Measurements from ENCODE around the gene IL4. TPM values are rescaled to one million over a fixed set of nuclear protein-coding genes. Genes with fewer than 3 reads are reported as not detected.

The IL4 gene
- polyA plus RNA-seq, 3 donors = not detected

DNA sequence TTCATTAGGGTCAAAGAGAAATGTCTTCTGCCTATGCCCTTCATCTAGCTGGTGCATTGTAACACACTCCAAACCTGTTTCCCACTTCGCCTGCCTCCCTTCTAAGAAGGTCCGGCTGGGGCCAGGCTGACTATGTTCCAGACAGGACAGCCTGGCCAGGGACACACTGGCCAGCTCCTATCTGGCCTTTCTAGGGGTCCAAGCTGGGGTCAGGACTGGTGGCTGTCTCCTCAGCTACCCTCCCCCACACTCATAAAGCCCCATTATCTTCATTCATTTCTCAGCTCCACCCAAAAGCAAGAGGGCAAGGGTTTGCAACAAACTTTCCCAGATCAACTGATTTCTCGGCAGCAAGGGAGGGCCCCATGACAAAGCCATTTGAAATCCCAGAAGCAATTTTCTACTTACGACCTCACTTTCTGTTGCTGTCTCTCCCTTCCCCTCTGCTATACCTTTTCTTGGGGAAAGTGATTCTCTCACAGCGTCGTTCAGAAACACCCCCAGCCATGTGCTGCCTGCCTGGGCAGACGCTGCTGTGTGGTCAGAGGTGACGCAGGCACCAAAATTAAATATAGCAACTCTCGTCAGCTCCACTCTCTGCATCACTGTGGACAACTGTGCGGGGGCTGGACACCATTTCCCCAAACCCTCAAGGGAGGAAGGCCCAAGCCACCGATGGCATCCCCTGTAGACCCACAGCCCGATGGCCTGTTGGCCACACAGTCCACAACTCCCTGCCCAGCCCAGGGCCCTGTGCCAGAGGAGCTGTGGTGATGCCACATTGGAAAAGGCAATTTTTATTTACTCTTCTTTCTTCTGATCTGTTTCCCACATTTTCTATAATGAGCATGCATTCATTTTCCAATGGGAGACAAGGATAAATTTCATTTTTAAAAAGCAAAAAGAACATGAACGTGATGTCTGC, 9.8 kb upstream of the IL4 start:
- H3K4me3 Mint-ChIP-seq = no peak overlapping the region
- Histone ChIP-seq H2AFZ (ENCODE audit: insufficient read depth, low read depth, low read length, poor library complexity, severe bottlenecking) (no peak overlapping the region), H3K27me3 (ENCODE audit: control insufficient read depth in 2 of 2, insufficient read depth in 2 of 2, low read length in 2 of 2) (no peaks in the 10 kb centered on the region), H3K4me2 (replicated peaks; ENCODE audit: extremely low read depth, low read length, poor library complexity, severe bottlenecking) (no peak overlapping the region), H3K36me3 (replicated peaks in 1 of 2; ENCODE audit: control insufficient read depth in 1 of 2, insufficient read depth in 2 of 2, low read length in 2 of 2) (no peaks in the 10 kb centered on the region), H3K4me3 (replicated peaks in 1 of 3; ENCODE audit: low read depth in 2 of 3, low read length in 3 of 3) (no peak overlapping the region), H3K27ac (ENCODE audit: low read depth in 1 of 2, low read length in 2 of 2) (no peak overlapping the region), H3K79me2 (ENCODE audit: insufficient read depth, low read length) (no peaks in the 10 kb centered on the region), H3K9me3 (replicated peaks in 1 of 2; ENCODE audit: control insufficient read depth in 1 of 2, insufficient read depth in 1 of 2, low read length in 2 of 2) (no peaks in the 10 kb centered on the region), H4K20me1 (ENCODE audit: insufficient read depth, low read length) (no peaks in the 10 kb centered on the region), H3K4me1 (ENCODE audit: control insufficient read depth in 1 of 2, insufficient read depth in 2 of 2, low read length in 2 of 2) (no peaks in the 10 kb centered on the region), H3K9ac (ENCODE audit: insufficient read depth, low read length, poor library complexity, severe bottlenecking) (no peak overlapping the region)
- H3K27me3 Mint-ChIP-seq (ENCODE audit: low read depth in 3 of 3) = peaks cover 0 to 6% (median 3%) of the 10 kb centered on the region in 3 donors
- DNase-seq = no peak
- peaks cover 0 to 2% (median 0%) of the 10 kb centered on the region in 7 donors for H3K9me3 Mint-ChIP-seq
- intact Hi-C loops (cut with micrococcal nuclease) = no loop called here
- no peaks in the 10 kb centered on the region for H3K4me1 Mint-ChIP-seq
- TF ChIP-seq, protein P1, sequence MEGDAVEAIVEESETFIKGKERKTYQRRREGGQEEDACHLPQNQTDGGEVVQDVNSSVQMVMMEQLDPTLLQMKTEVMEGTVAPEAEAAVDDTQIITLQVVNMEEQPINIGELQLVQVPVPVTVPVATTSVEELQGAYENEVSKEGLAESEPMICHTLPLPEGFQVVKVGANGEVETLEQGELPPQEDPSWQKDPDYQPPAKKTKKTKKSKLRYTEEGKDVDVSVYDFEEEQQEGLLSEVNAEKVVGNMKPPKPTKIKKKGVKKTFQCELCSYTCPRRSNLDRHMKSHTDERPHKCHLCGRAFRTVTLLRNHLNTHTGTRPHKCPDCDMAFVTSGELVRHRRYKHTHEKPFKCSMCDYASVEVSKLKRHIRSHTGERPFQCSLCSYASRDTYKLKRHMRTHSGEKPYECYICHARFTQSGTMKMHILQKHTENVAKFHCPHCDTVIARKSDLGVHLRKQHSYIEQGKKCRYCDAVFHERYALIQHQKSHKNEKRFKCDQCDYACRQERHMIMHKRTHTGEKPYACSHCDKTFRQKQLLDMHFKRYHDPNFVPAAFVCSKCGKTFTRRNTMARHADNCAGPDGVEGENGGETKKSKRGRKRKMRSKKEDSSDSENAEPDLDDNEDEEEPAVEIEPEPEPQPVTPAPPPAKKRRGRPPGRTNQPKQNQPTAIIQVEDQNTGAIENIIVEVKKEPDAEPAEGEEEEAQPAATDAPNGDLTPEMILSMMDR (IDR thresholded peaks at IDR 0.05) = no peak
- H3K36me3 Mint-ChIP-seq = no peaks in the 10 kb centered on the region
- H3K27ac Mint-ChIP-seq = no peak overlapping the region
- 87% methylated on average over 7 of the region's 13 CpGs for WGBS (ENCODE audit: insufficient coverage)

DNA sequence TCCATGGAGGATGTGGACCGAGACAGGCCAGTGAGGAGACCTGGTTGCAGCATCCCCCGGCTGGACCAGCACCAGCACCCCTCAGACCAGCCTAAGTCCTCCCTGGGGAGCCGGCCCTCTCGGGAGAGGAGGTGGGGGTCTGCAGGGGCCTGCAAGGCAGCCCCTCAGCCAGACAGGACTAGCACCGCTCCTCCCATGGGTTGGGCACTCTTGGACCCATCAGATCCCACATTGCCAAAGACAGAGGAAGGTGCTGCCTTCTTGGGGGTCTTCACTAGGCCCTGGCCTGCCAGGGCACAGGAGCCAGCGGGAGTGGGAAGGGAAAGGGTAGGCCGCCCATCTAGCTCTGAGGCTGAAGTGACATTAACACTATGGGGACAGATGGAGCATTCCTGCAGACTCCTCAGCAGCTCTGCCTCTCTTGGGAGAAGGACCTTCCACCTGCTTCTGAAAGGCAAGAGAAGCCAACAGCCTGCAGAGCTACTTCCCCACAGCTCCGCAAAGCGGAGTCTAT, 9.0 kb upstream of the IL4 start:
- TF ChIP-seq, protein P1 (IDR thresholded peaks at IDR 0.05) = no peak
- Histone ChIP-seq H3K4me2 (replicated peaks; ENCODE audit: extremely low read depth, low read length, poor library complexity, severe bottlenecking) (no peak overlapping the region), H3K27me3 (ENCODE audit: control insufficient read depth in 2 of 2, insufficient read depth in 2 of 2, low read length in 2 of 2) (no peaks in the 10 kb centered on the region), H3K9me3 (replicated peaks in 1 of 2; ENCODE audit: control insufficient read depth in 1 of 2, insufficient read depth in 1 of 2, low read length in 2 of 2) (no peaks in the 10 kb centered on the region), H3K4me3 (replicated peaks in 1 of 3; ENCODE audit: low read depth in 2 of 3, low read length in 3 of 3) (no peak overlapping the region), H3K9ac (ENCODE audit: insufficient read depth, low read length, poor library complexity, severe bottlenecking) (no peak overlapping the region), H3K27ac (ENCODE audit: low read depth in 1 of 2, low read length in 2 of 2) (no peak overlapping the region), H3K36me3 (replicated peaks in 1 of 2; ENCODE audit: control insufficient read depth in 1 of 2, insufficient read depth in 2 of 2, low read length in 2 of 2) (no peaks in the 10 kb centered on the region), H2AFZ (ENCODE audit: insufficient read depth, low read depth, low read length, poor library complexity, severe bottlenecking) (no peak overlapping the region), H3K4me1 (ENCODE audit: control insufficient read depth in 1 of 2, insufficient read depth in 2 of 2, low read length in 2 of 2) (no peaks in the 10 kb centered on the region), H4K20me1 (ENCODE audit: insufficient read depth, low read length) (no peaks in the 10 kb centered on the region), H3K79me2 (ENCODE audit: insufficient read depth, low read length) (no peaks in the 10 kb centered on the region)
- peak overlapping the region in 1 of 7 donors; percentile 34 for H3K27ac Mint-ChIP-seq
- H3K9me3 Mint-ChIP-seq = peaks cover 0 to 2% (median 0%) of the 10 kb centered on the region in 7 donors
- intact Hi-C loops (cut with micrococcal nuclease) = no loop called here
- H3K27me3 Mint-ChIP-seq (ENCODE audit: low read depth in 3 of 3) = peaks cover 0 to 6% (median 3%) of the 10 kb centered on the region in 3 donors
- no peak overlapping the region for H3K4me3 Mint-ChIP-seq
- no peak for DNase-seq
- no peaks in the 10 kb centered on the region for H3K36me3 Mint-ChIP-seq
- no peaks in the 10 kb centered on the region for H3K4me1 Mint-ChIP-seq
- WGBS (ENCODE audit: insufficient coverage) = 100% methylated on average over 5 of the region's 9 CpGs
